GM18870 (cell line): Measurements from ENCODE around the gene CACNA1S.

Source experiments
- ATAC-seq: cut with Tn5 transposase; IDR thresholded peaks from one replicate; pipeline ENCODE4 v1.9.1; 2021; ENCODE audit warnings: moderate library complexity; ENCODE audit not compliant: unreplicated experiment

Gene CACNA1S

DNA sequence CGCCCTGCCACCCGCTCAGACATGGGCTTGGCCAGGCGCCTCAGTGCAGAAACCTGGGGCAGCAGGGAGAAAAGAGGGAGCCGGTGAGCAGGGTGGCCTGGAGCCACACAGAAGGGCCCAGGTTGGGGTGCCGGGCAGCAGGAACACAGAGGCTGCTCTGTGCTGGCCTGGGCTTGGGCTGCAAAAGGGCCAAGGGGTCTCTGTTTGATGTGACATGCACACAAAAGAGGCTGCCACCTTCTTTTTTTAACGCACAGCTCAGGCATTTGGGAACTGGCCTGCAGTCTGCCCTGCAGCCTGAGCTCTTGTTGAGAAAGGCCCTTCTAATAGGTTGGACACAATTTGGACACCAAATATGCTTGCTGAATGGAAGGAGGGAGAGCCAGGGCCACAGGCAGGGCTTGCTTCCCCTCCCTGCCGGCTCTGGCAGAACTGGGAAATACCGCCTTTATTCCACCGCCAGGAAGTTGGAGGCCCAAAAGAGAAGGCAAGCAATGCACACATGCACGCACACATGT lies 121.1 kb downstream of the CACNA1S start:
- no peak for ATAC-seq

- no peak for ATAC-seq
These were observed 122.1 kb downstream of the CACNA1S start for GRCh38 chr1:200990114-200990513.
